ENCODE data around the gene DAPK2. TPM values are rescaled to one million over a fixed set of nuclear protein-coding genes. Genes with fewer than 3 reads are reported as not detected.

DAPK2 gene
- total RNA-seq, 1 experiment from 2014 or later = 1.4 TPM

DNA sequence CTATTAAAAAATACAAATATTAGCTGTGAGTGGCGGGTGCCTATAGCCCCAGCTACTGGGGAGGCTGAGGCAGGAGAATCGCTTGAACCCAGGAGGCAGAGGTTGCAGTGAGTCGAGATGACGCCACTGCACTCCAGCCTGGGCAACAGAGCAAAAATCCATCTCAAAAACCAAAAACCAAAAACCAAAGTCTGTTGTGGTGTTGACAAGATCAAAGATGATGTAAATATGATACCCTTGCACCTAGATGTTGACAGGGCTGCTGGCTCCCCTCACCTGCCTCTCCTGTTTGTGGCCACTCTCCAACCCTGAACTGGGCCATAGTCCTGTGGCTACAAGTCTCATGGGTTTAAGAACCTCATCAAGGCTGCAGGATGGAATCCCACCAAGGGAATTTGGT is 16.2 kb downstream of the DAPK2 start:
- H3K27ac ChIP-seq (ENCODE audit: low read length) = no peak overlapping the region
- BruUV-seq (replicated peaks) = no TSS peak
- no peaks in the 10 kb centered on the region for H3K79me2 ChIP-seq (ENCODE audit: low read length)
- H4K20me1 ChIP-seq (ENCODE audit: low read length) = no peaks in the 10 kb centered on the region
- ATAC-seq (no peak), DNase-seq (no peak)
- H3F3A ChIP-seq (ENCODE audit: low read length, unreplicated experiment) = no peaks in the 10 kb centered on the region
- no peaks in the 10 kb centered on the region for H3K27me3 ChIP-seq (ENCODE audit: low read length)
- no peaks in the 10 kb centered on the region for H3K9me3 ChIP-seq (ENCODE audit: low read length)
- no peaks in the 10 kb centered on the region for H3K36me3 ChIP-seq (ENCODE audit: low read depth, low read length)
- no peak overlapping the region for H3K9ac ChIP-seq (ENCODE audit: low read length)
- H2AFZ ChIP-seq (ENCODE audit: low read length) = no peak overlapping the region
- H3K9me2 ChIP-seq (replicated peaks; ENCODE audit: low read length) = no peaks in the 10 kb centered on the region
- peaks cover 7% of the 10 kb centered on the region for H3K4me1 ChIP-seq (ENCODE audit: insufficient read depth, low read length)
- TF ChIP-seq EZH2 (IDR thresholded peaks at IDR 0.05; ENCODE audit: low read length, unreplicated experiment) = no peak
- TF ChIP-seq, protein P1, sequence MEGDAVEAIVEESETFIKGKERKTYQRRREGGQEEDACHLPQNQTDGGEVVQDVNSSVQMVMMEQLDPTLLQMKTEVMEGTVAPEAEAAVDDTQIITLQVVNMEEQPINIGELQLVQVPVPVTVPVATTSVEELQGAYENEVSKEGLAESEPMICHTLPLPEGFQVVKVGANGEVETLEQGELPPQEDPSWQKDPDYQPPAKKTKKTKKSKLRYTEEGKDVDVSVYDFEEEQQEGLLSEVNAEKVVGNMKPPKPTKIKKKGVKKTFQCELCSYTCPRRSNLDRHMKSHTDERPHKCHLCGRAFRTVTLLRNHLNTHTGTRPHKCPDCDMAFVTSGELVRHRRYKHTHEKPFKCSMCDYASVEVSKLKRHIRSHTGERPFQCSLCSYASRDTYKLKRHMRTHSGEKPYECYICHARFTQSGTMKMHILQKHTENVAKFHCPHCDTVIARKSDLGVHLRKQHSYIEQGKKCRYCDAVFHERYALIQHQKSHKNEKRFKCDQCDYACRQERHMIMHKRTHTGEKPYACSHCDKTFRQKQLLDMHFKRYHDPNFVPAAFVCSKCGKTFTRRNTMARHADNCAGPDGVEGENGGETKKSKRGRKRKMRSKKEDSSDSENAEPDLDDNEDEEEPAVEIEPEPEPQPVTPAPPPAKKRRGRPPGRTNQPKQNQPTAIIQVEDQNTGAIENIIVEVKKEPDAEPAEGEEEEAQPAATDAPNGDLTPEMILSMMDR (conservative IDR thresholded peaks at IDR 0.05; ENCODE audit: low read depth, low read length) = no peak
- TF ChIP-seq EZH2phosphoT487 (IDR thresholded peaks at IDR 0.05; ENCODE audit: borderline replicate concordance, low read length) = no peak
- H3K4me2 ChIP-seq (ENCODE audit: low read length) = no peak overlapping the region
- ChIA-PET POLR2A (ENCODE audit: unreplicated experiment) (no interaction called here), CTCF (no interaction called here)
- intact Hi-C loops (cut with micrococcal nuclease) = no loop called here
- no peak overlapping the region for H3K4me3 ChIP-seq (ENCODE audit: low read length)

DNA sequence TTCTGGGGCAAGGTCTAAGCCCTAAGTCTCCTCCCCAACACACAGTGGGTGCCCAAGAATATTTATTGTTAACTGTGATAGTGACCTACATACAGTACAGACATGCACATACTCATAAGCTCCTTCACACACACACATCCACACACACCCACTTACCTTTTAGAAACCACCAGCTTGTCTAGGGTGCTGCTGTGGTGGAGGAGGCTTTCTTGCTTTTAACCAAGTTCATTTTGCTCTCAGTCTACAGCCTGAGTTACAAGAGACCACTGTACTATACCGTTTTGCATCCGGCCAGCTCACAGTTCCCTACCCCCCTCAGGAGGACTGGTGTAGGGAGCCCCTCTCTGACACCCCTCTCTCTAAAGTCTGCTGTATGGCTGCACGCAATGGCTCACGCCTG is 16.7 kb downstream of the DAPK2 start:
- Histone ChIP-seq H3F3A (ENCODE audit: low read length, unreplicated experiment) (no peaks in the 10 kb centered on the region), H3K4me3 (ENCODE audit: low read length) (no peak overlapping the region), H3K9me3 (ENCODE audit: low read length) (no peaks in the 10 kb centered on the region), H3K36me3 (ENCODE audit: low read depth, low read length) (no peaks in the 10 kb centered on the region), H3K27me3 (ENCODE audit: low read length) (no peaks in the 10 kb centered on the region), H3K79me2 (ENCODE audit: low read length) (no peaks in the 10 kb centered on the region), H3K9me2 (replicated peaks; ENCODE audit: low read length) (no peaks in the 10 kb centered on the region), H3K4me1 (ENCODE audit: insufficient read depth, low read length) (peaks cover 7% of the 10 kb centered on the region), H3K4me2 (ENCODE audit: low read length) (no peak overlapping the region), H3K9ac (ENCODE audit: low read length) (no peak overlapping the region), H4K20me1 (ENCODE audit: low read length) (no peaks in the 10 kb centered on the region), H3K27ac (ENCODE audit: low read length) (no peak overlapping the region), H2AFZ (ENCODE audit: low read length) (no peak overlapping the region)
- POLR2A ChIA-PET (ENCODE audit: unreplicated experiment) = no interaction called here
- no TSS peak for BruUV-seq (replicated peaks)
- ATAC-seq (no peak), DNase-seq (no peak)
- intact Hi-C loops (cut with micrococcal nuclease) = no loop called here
- TF ChIP-seq EZH2phosphoT487 (IDR thresholded peaks at IDR 0.05; ENCODE audit: borderline replicate concordance, low read length) (no peak), EZH2 (IDR thresholded peaks at IDR 0.05; ENCODE audit: low read length, unreplicated experiment) (no peak)
- TF ChIP-seq, protein P1 (conservative IDR thresholded peaks at IDR 0.05; ENCODE audit: low read depth, low read length) = no peak
- CTCF ChIA-PET = no interaction called here

DNA sequence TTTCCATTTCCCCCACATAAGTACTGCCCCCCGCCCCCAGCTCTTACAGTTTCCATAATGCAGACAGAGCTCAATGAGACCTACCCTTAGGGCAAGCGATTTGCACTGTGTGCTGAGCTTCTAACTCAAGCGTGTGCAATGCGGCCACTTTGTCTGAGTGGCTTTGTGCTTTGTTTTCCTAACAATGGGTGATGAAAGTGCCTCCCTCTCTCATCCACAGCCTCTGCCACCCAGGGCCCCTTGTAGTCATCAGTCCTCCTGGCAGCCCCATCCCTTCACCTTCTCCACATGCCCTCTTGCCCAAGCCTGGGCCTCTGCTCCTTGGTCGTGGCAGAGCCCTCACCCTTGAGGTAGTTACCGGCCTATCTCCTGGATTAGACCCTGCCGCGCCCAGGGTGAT is 17.2 kb downstream of the DAPK2 start:
- Histone ChIP-seq H3K27me3 (ENCODE audit: low read length) (no peaks in the 10 kb centered on the region), H3K79me2 (ENCODE audit: low read length) (no peaks in the 10 kb centered on the region), H3F3A (ENCODE audit: low read length, unreplicated experiment) (no peaks in the 10 kb centered on the region), H3K4me1 (ENCODE audit: insufficient read depth, low read length) (peaks cover 7% of the 10 kb centered on the region), H3K4me2 (ENCODE audit: low read length) (no peak overlapping the region), H3K36me3 (ENCODE audit: low read depth, low read length) (no peaks in the 10 kb centered on the region), H3K4me3 (ENCODE audit: low read length) (no peak overlapping the region), H3K9me3 (ENCODE audit: low read length) (no peaks in the 10 kb centered on the region), H3K9ac (ENCODE audit: low read length) (no peak overlapping the region), H4K20me1 (ENCODE audit: low read length) (no peaks in the 10 kb centered on the region), H3K9me2 (replicated peaks; ENCODE audit: low read length) (no peaks in the 10 kb centered on the region), H2AFZ (ENCODE audit: low read length) (no peak overlapping the region), H3K27ac (ENCODE audit: low read length) (no peak overlapping the region)
- ATAC-seq = no peak
- DNase-seq = no peak
- TF ChIP-seq EZH2 (IDR thresholded peaks at IDR 0.05; ENCODE audit: low read length, unreplicated experiment) (no peak), EZH2phosphoT487 (IDR thresholded peaks at IDR 0.05; ENCODE audit: borderline replicate concordance, low read length) (no peak)
- TF ChIP-seq, protein P1 (conservative IDR thresholded peaks at IDR 0.05; ENCODE audit: low read depth, low read length) = no peak
- intact Hi-C loops (cut with micrococcal nuclease) = no loop called here
- no TSS peak for BruUV-seq (replicated peaks)
- CTCF ChIA-PET = no interaction called here
- POLR2A ChIA-PET (ENCODE audit: unreplicated experiment) = no interaction called here
